ENCODE measurements around the gene VIM.
A peak's percentile ranks its signal among the peaks of the same experiment; 100 is the strongest.

VIM gene

GRCh38 chr10:17217631-17218232 is 10.3 kb upstream of the VIM start:
- DNase-seq (ENCODE audit: low read depth in 2 of 2), result peak; percentile 51 to 91
- no peak overlapping the region for H3K4me3 ChIP-seq (replicated peaks in 1 of 2; ENCODE audit: low read depth in 2 of 2, low read length in 2 of 2)
- no peak for TF ChIP-seq CTCF (IDR thresholded peaks at IDR 0.05; ENCODE audit: low read depth, low read length)

GRCh38 chr10:17219024-17219423 is 9.0 kb upstream of the VIM start:
- no peak overlapping the region for H3K4me3 ChIP-seq (replicated peaks in 1 of 2; ENCODE audit: low read depth in 2 of 2, low read length in 2 of 2)
- TF ChIP-seq CTCF (IDR thresholded peaks at IDR 0.05; ENCODE audit: low read depth, low read length), result no peak
- peak; percentile 54 to 74 for DNase-seq (ENCODE audit: low read depth in 2 of 2)

- peak in 1 of 2 donors; percentile 31 for DNase-seq (ENCODE audit: low read depth in 2 of 2)
- no peak overlapping the region for H3K4me3 ChIP-seq (replicated peaks in 1 of 2; ENCODE audit: low read depth in 2 of 2, low read length in 2 of 2)
- TF ChIP-seq CTCF (IDR thresholded peaks at IDR 0.05; ENCODE audit: low read depth, low read length), result no peak
Measured at GRCh38 chr10:17220652-17221100, 7.4 kb upstream of the VIM start.

- H3K4me3 ChIP-seq (replicated peaks in 1 of 2; ENCODE audit: low read depth in 2 of 2, low read length in 2 of 2), result no peak overlapping the region
- TF ChIP-seq CTCF (IDR thresholded peaks at IDR 0.05; ENCODE audit: low read depth, low read length), result no peak
Measured at GRCh38 chr10:17222329-17222728, 5.7 kb upstream of the VIM start.

GRCh38 chr10:17225808-17226207 is 2.2 kb upstream of the VIM start:
- DNase-seq (ENCODE audit: low read depth in 2 of 2), result no peak
- TF ChIP-seq CTCF (IDR thresholded peaks at IDR 0.05; ENCODE audit: low read depth, low read length), result no peak
- no peak overlapping the region for H3K4me3 ChIP-seq (replicated peaks in 1 of 2; ENCODE audit: low read depth in 2 of 2, low read length in 2 of 2)

More at GRCh38 chr10:17222329-17222728, 5.7 kb upstream of the VIM start:
- no peak for DNase-seq (ENCODE audit: low read depth in 2 of 2)

- H3K4me3 ChIP-seq (replicated peaks in 1 of 2; ENCODE audit: low read depth in 2 of 2, low read length in 2 of 2), result peak overlapping the region in 1 of 2 donors; percentile 8
- no peak for DNase-seq (ENCODE audit: low read depth in 2 of 2)
- no peak for TF ChIP-seq CTCF (IDR thresholded peaks at IDR 0.05; ENCODE audit: low read depth, low read length)
Measured at GRCh38 chr10:17226891-17227303, 1.1 kb upstream of the VIM start.
